Keratinocyte (primary cell): ENCODE measurements around the gene TBPL2. TPM values are rescaled to one million over a fixed set of nuclear protein-coding genes. Genes with fewer than 3 reads are reported as not detected.
A peak's percentile ranks its signal among the peaks of the same experiment; 100 is the strongest.

Experiments used
- DNase-seq: peaks from one replicate; pipeline ENCODE4 v3.0.0-alpha.2; 2011; ENCODE audit warnings: low read depth, missing footprints, low spot score
- FAIRE-seq: peaks from 2 replicates; lab custom pipeline; 2011; peaks lifted over from hg19 to GRCh38; lab: Jason Lieb, UNC
- H2AFZ ChIP-seq: 2 replicates; pipeline ENCODE4 v1.6.0; 2012; ENCODE audit warnings: low read length, control low read depth, inconsistent platforms; ENCODE audit not compliant: control insufficient read depth
- H3K27ac ChIP-seq: 2 replicates; pipeline ENCODE4 v1.5.1; 2011; ENCODE audit warnings: low read length; ENCODE audit not compliant: control insufficient read depth, insufficient read depth
- H3K27me3 ChIP-seq: 3 replicates; pipeline ENCODE4 v1.6.0; 2011; ENCODE audit warnings: low read length; ENCODE audit not compliant: control insufficient read depth, insufficient read depth; ENCODE audit errors: extremely low read depth
- H3K36me3 ChIP-seq, 2 experiments: 2 replicates in 1 of 2; 3 replicates in 1 of 2; pipeline ENCODE4 v1.5.1; 2011; ENCODE audit warnings: low read length in 2 of 2, mild to moderate bottlenecking in 1 of 2; ENCODE audit not compliant: control insufficient read depth in 2 of 2, insufficient read depth in 2 of 2; ENCODE audit errors: extremely low read depth in 1 of 2
- H3K4me1 ChIP-seq: 3 replicates; pipeline ENCODE4 v1.5.1; 2011; ENCODE audit warnings: low read length; ENCODE audit not compliant: control insufficient read depth, insufficient read depth; ENCODE audit errors: extremely low read depth
- H3K4me2 ChIP-seq: 3 replicates; pipeline ENCODE4 v1.6.0; 2011; ENCODE audit warnings: low read depth, low read length; ENCODE audit not compliant: control insufficient read depth, insufficient read depth; ENCODE audit errors: extremely low read depth
- H3K4me3 ChIP-seq, 3 experiments: fragments of 200-600 bp in 1 of 3; sonication (generic) in 1 of 3; 2 replicates in 2 of 3; 3 replicates in 1 of 3; pipeline ENCODE4 v1.5.1; 2011 to 2016; ENCODE audit warnings: low read length in 3 of 3, mild to moderate bottlenecking in 3 of 3, control low read depth in 2 of 3, inconsistent platforms in 1 of 3, low read depth in 1 of 3, mixed read lengths in 1 of 3, mixed run types in 1 of 3, moderate library complexity in 1 of 3; ENCODE audit not compliant: control insufficient read depth in 2 of 3, insufficient read depth in 2 of 3; ENCODE audit errors: extremely low read depth in 1 of 3
- H3K79me2 ChIP-seq: 2 replicates; pipeline ENCODE4 v1.6.0; 2012; ENCODE audit warnings: low read length; ENCODE audit not compliant: control insufficient read depth, insufficient read depth
- H3K9ac ChIP-seq: 3 replicates; pipeline ENCODE4 v1.6.0; 2011; ENCODE audit warnings: low read length; ENCODE audit not compliant: control insufficient read depth, insufficient read depth; ENCODE audit errors: extremely low read depth
- H3K9me1 ChIP-seq: 3 replicates; pipeline ENCODE4 v1.6.0; 2011; ENCODE audit warnings: low read length; ENCODE audit not compliant: control insufficient read depth, insufficient read depth; ENCODE audit errors: extremely low read depth
- H3K9me3 ChIP-seq: 2 replicates; pipeline ENCODE4 v1.5.1; 2012; ENCODE audit warnings: low read depth, low read length; ENCODE audit not compliant: control insufficient read depth
- H4K20me1 ChIP-seq: 3 replicates; pipeline ENCODE4 v1.6.0; 2011; ENCODE audit warnings: low read length; ENCODE audit not compliant: control insufficient read depth, insufficient read depth; ENCODE audit errors: extremely low read depth
- EZH2 ChIP-seq: IDR thresholded peaks from one replicate; pipeline ENCODE4 v1.6.1; 2012; ENCODE audit warnings: inconsistent platforms, mild to moderate bottlenecking, low read length, moderate library complexity
- dilution Hi-C: fragments of 300-500 bp; cut with MboI; formaldehyde crosslinking; loops from one replicate; pipeline ENCODE4 v1.7.0; 2020; ENCODE audit warnings: low sequenced_read_pairs; ENCODE audit not compliant: extremely low pct_ligation_motif_present
- polyA plus RNA-seq, 5 experiments: library from polyadenylated mRNA; depleted of rRNA in 3 of 5; stranded (reverse) in 3 of 5; stranded (forward) in 1 of 5; unstranded in 1 of 5; fragments of >200 nt; gene quantifications; 1 replicate in 1 of 5; 2 replicates in 3 of 5; 3 replicates in 1 of 5; pipeline versions ENCODE4 v1.2.1 to v1.2.3, GENCODE V29; 2011 to 2012; ENCODE audit warnings: missing spikeins in 2 of 5, low read depth in 1 of 5, low replicate concordance in 1 of 5
- TF ChIP-seq, protein P1 (sequence below), 3 experiments: IDR thresholded peaks in 1 of 3; conservative IDR thresholded peaks in 1 of 3; optimal IDR thresholded peaks in 1 of 3; 2 replicates in 2 of 3; 3 replicates in 1 of 3; pipeline versions ENCODE3 to v1.5.1; 2011; ENCODE audit warnings: low read length in 3 of 3, mild to moderate bottlenecking in 3 of 3, moderate library complexity in 2 of 3, control low read depth in 1 of 3, inconsistent platforms in 1 of 3; ENCODE audit not compliant: insufficient read depth in 2 of 3; ENCODE audit errors: extremely low read depth in 1 of 3

Gene TBPL2
- polyA plus RNA-seq, 1 donor (not counting 4 experiments of a cell fraction or from before 2014, with no cell fraction given) = not detected

DNA sequence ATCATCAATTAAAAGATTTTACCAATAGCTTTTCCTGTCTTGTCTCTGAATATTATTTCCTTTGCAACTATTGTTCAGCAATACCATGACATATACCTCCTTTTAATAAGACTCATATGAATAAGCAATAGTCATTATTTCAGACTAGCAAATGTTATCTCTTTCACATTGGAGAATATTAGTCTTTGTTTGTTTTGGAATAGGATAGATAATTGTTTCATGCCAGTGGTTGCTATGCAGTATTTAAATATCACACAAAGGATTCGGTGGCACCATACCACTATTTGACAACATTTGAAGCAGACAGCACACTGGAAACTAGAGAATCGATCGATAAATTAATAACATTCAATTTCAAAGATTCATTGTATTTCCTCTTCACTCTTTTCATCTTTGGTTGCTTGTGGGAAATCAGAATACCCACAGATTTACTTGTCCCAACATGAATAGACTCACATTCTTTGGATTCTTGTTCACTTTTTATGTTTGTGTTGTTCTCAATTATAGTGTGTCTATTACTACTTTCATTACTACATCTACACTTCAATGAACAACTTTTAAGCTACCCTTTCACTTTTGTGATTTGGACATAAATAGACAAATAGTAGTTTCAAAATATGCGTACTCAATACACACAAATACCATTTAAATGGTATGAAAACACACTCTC, 42.7 kb upstream of the TBPL2 start:
- no peak overlapping the region for H3K4me3 ChIP-seq
- no peak overlapping the region for H3K9ac ChIP-seq
- no peak overlapping the region for H3K27ac ChIP-seq
- peaks cover 9% of the 10 kb centered on the region for H3K4me1 ChIP-seq
- no peaks in the 10 kb centered on the region for H3K9me1 ChIP-seq
- no peaks in the 10 kb centered on the region for H3K9me3 ChIP-seq
- dilution Hi-C loops = no loop called here
- H4K20me1 ChIP-seq = no peaks in the 10 kb centered on the region
- peak overlapping the region; percentile 58 for H3K4me2 ChIP-seq
- no peak for TF ChIP-seq EZH2
- TF ChIP-seq, protein P1, sequence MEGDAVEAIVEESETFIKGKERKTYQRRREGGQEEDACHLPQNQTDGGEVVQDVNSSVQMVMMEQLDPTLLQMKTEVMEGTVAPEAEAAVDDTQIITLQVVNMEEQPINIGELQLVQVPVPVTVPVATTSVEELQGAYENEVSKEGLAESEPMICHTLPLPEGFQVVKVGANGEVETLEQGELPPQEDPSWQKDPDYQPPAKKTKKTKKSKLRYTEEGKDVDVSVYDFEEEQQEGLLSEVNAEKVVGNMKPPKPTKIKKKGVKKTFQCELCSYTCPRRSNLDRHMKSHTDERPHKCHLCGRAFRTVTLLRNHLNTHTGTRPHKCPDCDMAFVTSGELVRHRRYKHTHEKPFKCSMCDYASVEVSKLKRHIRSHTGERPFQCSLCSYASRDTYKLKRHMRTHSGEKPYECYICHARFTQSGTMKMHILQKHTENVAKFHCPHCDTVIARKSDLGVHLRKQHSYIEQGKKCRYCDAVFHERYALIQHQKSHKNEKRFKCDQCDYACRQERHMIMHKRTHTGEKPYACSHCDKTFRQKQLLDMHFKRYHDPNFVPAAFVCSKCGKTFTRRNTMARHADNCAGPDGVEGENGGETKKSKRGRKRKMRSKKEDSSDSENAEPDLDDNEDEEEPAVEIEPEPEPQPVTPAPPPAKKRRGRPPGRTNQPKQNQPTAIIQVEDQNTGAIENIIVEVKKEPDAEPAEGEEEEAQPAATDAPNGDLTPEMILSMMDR (optimal IDR thresholded peaks at IDR 0.05 in 1 of 3, IDR thresholded peaks at IDR 0.05 in 1 of 3, conservative IDR thresholded peaks at IDR 0.05 in 1 of 3; ENCODE audit: extremely low read depth in 1 of 3, insufficient read depth in 2 of 3, low read length in 3 of 3) = no peak
- FAIRE-seq (no peak), DNase-seq (no peak)
- no peaks in the 10 kb centered on the region for H3K27me3 ChIP-seq
- H2AFZ ChIP-seq = peak overlapping the region; percentile 60
- H3K79me2 ChIP-seq = no peaks in the 10 kb centered on the region
- no peaks in the 10 kb centered on the region for H3K36me3 ChIP-seq

DNA sequence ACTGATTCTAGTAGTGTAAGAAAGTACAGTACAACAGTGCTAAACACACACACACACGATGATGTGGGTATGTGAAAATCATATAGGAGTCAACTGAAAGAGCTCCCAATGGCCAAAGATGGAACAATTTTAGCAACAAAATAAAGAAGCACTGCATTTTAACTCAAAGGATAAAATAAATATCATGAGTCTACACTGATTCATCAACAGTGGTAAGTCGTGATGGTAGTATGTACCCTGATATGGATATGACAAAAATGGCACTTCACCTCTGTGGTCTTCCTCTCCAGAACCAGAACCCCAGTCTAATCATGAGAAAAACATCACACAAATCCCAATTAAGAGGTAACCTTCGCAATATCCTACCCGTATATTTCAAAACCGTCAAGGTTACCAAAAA, 41.4 kb upstream of the TBPL2 start:
- no peak for FAIRE-seq
- no peak for TF ChIP-seq EZH2
- TF ChIP-seq, protein P1 (optimal IDR thresholded peaks at IDR 0.05 in 1 of 3, IDR thresholded peaks at IDR 0.05 in 1 of 3, conservative IDR thresholded peaks at IDR 0.05 in 1 of 3; ENCODE audit: extremely low read depth in 1 of 3, insufficient read depth in 2 of 3, low read length in 3 of 3) = no peak
- Histone ChIP-seq H3K9ac (no peak overlapping the region), H3K9me1 (no peaks in the 10 kb centered on the region), H2AFZ (no peak overlapping the region), H3K9me3 (no peaks in the 10 kb centered on the region), H4K20me1 (no peaks in the 10 kb centered on the region), H3K36me3 (no peaks in the 10 kb centered on the region), H3K79me2 (no peaks in the 10 kb centered on the region), H3K4me1 (peaks cover 9% of the 10 kb centered on the region), H3K4me2 (no peak overlapping the region), H3K27ac (no peak overlapping the region), H3K27me3 (no peaks in the 10 kb centered on the region), H3K4me3 (no peak overlapping the region)
- dilution Hi-C loops = no loop called here
- no peak for DNase-seq
